DMS114 treated with DMSO at 0.1 percent for 48 hours (cell line): ENCODE measurements around the gene XKR8.

Source experiments
- DNase-seq: peaks from one replicate; lab custom pipeline; 2025; ENCODE audit not compliant: unreplicated experiment; lab: John Stamatoyannopoulos, UW

Gene XKR8

DNA sequence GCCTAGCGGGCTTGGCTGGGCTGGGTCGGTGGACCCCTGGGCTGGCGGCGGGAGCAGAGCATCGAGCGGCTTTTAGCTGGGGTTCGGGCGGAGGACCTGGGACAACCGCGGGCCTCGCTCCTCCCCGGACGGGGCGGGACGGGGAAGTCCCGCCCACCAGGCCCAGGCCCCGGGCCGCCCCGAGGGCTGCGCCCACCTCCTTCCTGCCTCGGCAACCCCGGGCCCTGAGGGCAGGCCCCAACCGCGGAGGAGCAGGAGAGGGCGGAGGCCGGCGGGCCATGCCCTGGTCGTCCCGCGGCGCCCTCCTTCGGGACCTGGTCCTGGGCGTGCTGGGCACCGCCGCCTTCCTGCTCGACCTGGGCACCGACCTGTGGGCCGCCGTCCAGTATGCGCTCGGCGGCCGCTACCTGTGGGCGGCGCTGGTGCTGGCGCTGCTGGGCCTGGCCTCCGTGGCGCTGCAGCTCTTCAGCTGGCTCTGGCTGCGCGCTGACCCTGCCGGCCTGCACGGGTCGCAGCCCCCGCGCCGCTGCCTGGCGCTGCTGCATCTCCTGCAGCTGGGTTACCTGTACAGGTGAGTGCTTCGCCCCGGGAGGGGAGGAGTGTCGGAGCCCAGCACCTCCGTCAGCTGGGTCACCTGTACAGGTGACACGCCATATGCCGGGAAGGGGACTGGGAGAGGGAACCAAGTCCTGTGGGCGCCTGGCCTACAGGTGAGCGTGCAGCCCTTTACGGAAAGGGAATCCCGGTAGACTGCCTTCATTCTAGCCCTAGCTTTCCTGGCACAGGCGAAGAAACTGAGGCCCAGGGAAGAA, at the start of gene XKR8:
XKR8 (plus strand) TSS at position 182 of the 812 bp plus-strand sequence; CDS start at position 279, 97 bp downstream.
- DNase-seq = peak; percentile 22

DNA sequence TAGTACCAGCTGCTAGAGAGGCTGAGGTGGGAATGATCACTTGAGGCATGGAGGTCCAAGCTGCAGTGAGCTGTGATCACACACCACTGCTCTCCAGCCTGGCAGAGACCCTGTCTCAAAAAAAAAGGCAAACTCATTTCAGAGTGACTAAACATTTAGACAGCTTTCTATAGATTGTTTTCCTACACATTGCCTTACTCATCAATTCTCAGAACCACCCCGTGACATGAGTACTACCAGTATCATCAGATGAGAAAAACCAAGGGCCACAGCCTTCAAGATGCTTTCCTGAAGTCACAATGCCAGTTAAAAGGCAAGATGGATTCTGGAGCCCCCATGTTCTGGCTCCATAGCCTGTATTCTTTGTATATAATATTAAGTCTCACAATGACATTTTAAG, 47.3 kb upstream of the XKR8 start:
- DNase-seq = no peak

- no peak for DNase-seq
Observed at GRCh38 chr1:27915082-27915575, 44.6 kb upstream of the XKR8 start.

DNA sequence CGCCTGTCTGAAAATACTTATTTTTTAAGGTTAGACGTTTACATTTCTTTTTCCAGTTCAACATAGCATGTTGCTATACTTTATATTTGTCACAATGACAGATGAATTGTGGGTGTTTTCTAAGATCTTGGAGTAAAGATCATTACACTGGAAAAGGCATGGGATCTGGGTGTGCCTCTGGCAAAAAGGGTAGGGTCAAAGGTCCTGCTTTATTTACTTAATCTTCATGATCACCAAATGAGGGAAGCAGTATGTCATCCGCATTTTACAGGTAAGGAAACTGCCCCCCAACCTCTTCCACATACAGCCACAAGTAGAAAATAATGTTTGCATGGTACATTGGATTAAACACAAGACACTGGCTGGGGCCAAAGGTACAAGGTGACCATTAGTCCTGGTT, 37.5 kb upstream of the XKR8 start:
- DNase-seq = no peak

DNA sequence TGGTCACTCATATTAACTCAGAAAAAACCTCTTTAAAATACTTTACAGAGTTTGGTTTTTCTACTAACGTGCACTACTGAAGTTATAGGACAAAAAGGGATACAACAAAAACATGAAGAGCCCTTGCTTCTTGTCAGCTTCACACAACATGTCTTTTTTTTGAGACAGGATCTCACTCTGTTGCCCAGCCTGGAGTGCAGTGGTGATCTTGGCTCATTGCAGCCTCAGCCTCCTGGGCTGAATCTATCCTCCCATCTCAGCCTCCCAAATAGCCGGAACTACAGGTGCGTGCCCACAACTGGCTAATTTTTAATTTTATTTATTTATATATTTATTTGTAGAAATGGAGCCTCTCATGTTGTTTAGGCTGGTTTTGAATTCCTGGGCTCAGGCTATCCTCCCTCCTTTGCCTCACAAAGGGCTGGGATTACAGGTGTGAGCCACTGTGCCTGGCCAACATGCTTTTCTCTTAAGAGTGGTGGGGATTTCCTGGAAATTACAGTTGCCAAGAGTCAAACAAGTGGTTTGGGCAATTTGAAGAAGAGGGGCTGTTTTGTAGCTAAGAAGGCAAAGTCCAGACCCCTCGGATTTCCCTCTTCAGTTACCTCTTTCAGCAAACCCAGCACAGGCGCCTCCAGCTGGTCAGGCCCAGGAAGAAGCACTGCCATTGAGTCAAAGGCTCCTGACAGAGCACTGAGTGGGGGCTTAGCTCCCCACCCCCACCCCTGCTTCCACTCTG, 31.4 kb upstream of the XKR8 start:
- DNase-seq = no peak

DNA sequence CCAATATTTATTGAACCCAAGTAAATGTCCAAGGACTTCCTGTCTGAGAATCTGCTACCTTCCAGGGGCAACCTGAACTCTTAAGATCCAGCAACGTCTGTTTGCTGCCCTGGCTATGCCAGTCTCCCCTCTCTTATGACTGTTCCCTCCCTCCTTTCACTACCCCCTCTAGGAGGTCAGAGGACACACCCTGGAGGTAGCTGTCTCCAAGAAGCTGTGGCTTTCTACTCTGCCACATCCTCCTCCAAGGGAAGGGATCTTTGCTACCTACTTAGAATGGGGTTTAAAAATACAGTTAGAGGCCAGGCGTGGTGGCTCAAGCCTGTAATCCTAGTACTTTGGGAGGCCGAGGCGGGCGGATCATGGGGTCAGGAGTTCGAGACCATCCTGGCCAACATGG, 28.6 kb upstream of the XKR8 start:
- DNase-seq = no peak

GRCh38 chr1:27931759-27932158, 28.0 kb upstream of the XKR8 start:
- DNase-seq = no peak

DNA sequence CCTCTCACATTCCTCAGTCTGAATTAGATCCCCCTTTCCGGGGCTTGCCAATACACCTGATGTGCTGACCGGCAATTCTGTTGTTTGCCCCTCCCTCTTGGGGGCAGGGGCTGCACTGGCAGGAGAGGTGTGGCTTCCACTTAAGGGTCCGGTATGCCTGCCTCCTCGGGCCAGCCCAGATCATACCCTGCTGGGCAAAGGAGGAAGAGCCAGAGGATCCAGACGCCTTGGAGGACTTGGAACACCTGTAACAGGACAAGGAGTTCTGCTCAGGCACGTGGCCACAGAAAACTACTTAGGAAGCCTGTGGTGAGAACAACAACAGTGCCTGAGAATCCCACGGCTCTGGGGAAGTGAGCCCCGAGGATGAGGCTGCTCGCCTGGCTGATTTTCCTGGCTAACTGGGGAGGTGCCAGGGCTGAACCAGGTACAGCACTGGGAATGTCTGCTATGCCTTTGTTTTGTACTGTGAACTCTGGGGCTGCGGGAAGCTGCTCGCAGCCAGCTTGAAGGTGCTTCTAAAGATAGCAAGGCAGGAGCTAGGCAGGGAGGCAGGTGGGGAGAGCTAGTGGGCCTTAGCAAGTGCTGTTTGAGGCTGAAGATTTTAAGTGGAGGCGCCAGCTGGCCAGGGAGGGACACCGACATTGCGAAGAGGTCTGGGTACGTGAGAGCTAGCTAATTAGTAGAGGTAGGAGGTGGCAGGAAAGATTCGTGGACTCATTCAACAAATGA, 24.8 kb upstream of the XKR8 start, which contains the start of gene SMPDL3B:
SMPDL3B (plus strand) TSS at position 183 of the 732 bp plus-strand sequence; CDS start at position 367, 184 bp downstream.
- peak; percentile 24 for DNase-seq

GRCh38 chr1:27935721-27936120, 24.1 kb upstream of the XKR8 start:
- no peak for DNase-seq

- DNase-seq = no peak
Observed at GRCh38 chr1:27936370-27936769, 23.4 kb upstream of the XKR8 start.

DNA sequence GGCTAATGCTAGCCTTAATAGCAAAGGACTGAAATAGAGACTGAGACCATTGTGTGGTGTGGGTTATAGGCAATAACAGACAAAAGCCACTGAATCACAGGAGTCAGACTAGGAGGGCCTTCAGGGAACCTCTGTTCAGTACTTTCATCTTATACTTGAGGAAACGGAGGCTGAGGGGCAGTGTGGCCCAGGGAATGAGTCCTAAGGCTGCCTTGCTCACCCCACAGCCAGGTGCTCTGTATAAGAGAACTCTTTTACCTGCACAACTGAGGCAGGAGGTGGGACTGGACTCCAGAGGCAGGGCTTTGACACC, 22.3 kb upstream of the XKR8 start:
- DNase-seq = no peak

DNA sequence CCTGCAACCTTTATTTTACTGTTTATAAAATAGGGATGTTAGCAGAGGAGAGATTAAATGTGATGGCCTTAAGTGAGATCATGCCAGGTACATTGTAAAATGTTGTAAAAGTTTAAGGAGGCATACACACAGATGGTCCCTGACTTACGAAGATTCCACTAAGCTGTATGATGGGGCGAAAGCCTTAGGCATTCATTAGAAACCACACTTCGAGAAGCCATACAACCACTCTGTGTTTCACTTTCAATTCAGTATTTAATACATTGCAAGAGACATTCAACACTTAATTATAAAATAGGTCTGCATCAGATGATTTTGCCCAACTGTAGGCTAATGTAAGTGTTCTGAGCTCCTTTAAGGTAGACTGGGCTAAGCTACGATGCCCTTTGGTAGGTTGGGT, 21.3 kb upstream of the XKR8 start:
- no peak for DNase-seq

GRCh38 chr1:27940297-27940696, 19.5 kb upstream of the XKR8 start:
- no peak for DNase-seq

GRCh38 chr1:27940870-27941560, 18.8 kb upstream of the XKR8 start:
- no peak for DNase-seq

- no peak for DNase-seq
Observed at GRCh38 chr1:27941671-27942540, 17.9 kb upstream of the XKR8 start.

DNA sequence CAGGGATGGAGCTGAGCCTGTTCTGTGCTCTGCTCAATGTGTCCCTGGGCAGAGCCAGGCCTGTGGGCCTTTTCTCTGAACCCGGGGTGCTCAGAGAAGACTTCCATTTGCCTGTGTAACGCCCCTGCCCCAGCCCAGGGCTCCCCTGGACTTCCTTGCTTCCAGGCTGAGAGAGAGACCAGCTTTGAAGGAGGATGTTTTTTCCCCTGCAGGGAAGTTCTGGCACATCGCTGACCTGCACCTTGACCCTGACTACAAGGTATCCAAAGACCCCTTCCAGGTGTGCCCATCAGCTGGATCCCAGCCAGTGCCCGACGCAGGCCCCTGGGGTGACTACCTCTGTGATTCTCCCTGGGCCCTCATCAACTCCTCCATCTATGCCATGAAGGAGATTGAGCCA, 14.8 kb upstream of the XKR8 start:
- DNase-seq = no peak

- DNase-seq = no peak
Observed at GRCh38 chr1:27949027-27949426, 10.7 kb upstream of the XKR8 start.

DNA sequence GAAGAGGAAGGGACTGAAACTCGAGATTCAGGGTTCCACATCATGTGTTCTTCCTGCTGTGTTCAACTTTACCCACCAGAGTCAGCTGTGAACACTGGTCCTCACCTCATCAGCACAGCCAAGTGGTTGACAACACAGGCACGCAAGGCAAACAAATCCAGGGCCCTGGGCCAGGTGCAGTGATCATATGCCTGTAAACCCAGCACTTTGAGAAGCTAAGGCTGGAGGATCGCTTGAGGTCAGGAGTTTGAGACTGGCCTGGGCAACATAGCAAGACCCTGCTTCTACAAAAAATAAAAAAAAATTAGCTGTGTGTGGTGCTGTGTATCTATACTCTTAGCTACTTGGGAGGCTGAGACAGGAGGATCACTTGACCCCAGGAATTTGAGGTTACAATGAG, 8.4 kb upstream of the XKR8 start:
- DNase-seq = no peak

GRCh38 chr1:27952147-27952546, 7.6 kb upstream of the XKR8 start:
- DNase-seq = no peak

DNA sequence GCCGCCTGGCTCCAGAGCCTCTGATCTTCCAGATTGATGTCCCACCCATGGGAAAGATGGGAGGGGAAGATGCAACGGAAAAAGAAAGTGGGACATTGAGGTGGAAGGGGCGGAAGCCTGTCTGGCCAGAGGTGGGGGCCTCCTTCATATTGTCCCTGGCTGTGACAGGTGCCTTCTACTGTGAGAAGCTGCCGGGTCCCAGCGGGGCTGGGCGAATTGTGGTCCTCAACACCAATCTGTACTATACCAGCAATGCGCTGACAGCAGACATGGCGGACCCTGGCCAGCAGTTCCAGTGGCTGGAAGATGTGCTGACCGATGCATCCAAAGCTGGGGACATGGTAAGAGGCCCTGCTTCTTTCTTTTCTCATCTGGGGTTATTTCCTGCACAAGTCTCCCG, 5.6 kb upstream of the XKR8 start:
- no peak for DNase-seq
